GM19372 (cell line): ENCODE data around the gene ENDOG.
"Not testable (repeated sequence)": the region's sequence is repeated elsewhere in the genome, so short reads cannot be mapped to it uniquely, and the experiment has no call there.

Source experiments
- ATAC-seq: cut with Tn5 transposase; IDR thresholded peaks from one replicate; pipeline ENCODE4 v1.9.1; 2021; ENCODE audit warnings: mild to moderate bottlenecking, low read depth, moderate library complexity; ENCODE audit not compliant: unreplicated experiment

The ENDOG gene

DNA sequence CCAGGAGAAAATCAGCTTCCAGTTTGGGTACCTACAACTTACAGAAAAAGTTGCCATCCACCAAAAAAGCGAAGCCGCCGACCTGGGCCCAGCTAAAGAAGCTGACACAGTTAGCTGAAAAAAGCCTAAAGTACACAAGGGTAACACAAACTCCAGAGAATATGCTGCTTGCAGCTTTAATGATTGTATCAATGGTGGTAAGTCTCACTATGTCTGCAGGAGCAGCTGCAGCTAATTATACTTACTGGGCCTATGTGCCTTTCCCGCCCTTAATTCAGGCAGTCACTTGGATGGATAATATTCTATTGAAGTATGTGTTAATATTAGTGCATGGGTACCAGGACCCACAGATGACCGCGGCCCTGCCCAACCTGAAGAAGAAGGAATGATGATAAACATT, 36.2 kb downstream of the ENDOG start:
- not testable (repeated sequence) for ATAC-seq

DNA sequence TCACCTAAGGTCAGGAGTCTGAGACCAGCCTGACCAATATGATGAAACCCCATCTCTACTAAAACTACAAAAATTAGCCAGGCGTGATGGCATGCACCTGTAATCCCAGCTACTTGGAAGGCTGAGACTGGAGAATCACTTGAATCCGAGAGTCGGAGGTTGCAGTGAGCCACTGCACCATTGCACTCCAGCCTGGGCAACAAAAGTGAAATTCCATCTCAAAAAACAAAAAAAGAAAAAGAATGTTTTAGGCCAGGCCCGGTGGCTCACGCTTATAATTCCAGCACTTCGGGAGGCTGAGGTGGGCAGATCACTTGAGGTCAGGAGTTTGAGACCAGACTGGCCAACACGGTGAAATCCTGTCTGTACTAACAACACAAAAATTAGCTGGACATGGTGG, 40.2 kb downstream of the ENDOG start:
- ATAC-seq = not testable (repeated sequence)

DNA sequence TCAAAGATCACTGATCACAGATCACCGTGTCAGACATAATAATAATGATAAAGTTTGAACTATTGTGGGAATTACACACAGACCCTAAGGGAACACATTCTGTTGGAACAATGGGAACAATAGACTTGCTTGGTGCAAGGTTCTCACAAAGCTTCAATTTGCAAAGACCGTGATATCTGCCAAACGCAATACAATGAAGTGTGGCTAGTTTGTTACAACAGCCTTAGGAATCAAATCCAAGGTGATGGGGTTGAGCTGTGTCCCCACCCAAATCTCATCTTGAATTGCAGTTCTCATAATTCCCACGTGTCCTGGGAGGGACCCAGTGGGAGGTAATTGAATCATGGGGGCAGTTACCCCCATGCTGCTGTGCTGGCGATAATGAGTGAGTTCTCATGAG, 42.6 kb downstream of the ENDOG start:
- ATAC-seq = no peak

GRCh38 chr9:128861501-128861900, 43.2 kb downstream of the ENDOG start:
- no peak for ATAC-seq

- ATAC-seq = no peak
Measured at GRCh38 chr9:128862401-128862851, 44.1 kb downstream of the ENDOG start.

DNA sequence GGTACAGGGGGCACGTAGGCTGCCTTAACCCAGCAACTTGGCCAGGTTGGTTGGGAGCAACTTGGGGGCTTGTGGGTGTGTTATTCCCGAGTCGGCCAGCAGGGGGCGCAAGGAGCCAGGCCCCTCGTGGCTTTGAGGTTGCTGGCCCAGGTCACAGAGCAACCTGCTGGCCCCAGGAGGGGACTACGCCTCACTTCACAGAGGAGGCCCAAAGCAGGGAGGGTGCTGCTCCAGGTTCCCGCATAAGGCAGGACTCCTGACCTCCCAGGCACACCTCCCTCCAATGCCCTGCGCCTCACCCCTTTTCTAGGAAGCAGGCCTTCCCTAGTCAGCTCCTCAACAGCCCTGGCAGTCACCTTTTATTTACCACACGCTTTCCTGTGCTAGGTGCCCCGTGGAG, 45.3 kb downstream of the ENDOG start:
- no peak for ATAC-seq

DNA sequence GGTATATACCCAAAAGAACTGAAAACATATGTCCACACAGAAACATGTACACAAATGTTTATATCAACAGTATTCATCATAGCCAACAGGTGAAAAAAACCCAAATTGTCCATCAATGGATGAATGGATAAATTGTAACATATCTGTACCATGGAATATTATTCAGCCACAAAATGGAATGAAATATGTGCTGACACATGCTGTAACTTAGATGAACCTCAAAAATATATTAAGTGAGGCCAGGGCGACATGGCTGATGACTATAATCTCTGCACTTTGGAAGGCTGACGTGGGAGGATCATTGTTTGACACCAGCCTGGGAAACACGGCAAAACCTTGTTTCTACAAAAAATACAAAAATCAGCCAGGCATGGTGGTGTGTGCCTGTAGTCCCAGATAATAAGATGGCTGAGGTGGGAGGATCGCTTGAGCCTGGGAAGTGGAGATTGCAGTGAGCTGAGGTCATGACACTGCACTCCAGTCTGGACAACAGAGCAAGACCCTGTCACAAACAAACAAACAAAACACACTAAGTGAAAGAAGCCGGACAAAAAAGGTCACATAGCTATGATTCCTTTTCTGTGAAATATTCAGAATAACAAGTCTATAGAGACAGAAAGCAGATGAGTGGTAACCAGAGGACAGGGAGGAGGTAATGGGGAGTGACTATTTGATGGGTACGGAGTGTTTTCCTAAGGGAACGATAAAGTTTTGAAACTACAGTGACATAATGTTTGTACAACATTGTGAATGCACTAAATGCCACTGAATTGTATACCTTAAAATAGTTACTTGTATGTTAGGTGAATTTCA, 52.0 kb downstream of the ENDOG start:
- no peak for ATAC-seq

DNA sequence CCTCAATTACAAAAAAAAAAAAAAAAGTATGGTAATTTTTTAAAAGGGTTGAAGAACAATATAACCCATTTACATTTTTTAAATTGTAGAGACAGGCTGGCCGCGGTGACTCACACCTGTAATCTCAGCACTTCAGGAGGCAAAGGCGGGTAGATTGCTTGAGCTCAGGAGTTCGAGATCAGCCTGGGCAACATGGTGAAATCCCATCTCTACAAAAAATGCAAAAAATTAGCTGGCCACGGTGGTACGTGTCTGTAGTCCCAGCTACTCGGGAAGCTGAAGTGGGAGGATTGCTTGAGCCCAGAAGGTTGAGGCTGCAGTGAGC, 52.6 kb downstream of the ENDOG start:
- not testable (repeated sequence) for ATAC-seq
